Fibroblast of lung (primary cell): Measurements from ENCODE around the gene DNMT3A.

Experiments
- EZH2 ChIP-seq: IDR thresholded peaks from 2 replicates; pipeline ENCODE4 v1.5.1; 2012; ENCODE audit warnings: low read length, control low read depth, mild to moderate bottlenecking; ENCODE audit errors: missing control alignments
- TF ChIP-seq, protein P1 (sequence below), 2 donors: IDR thresholded peaks in 1 of 2; conservative IDR thresholded peaks in 1 of 2; 1 replicate in 1 of 2; 2 replicates in 1 of 2; pipeline ENCODE4 v1.5.1; 2011 to 2012; ENCODE audit warnings: low read length in 2 of 2, control low read depth in 1 of 2, inconsistent platforms in 1 of 2, low read depth in 1 of 2, mild to moderate bottlenecking in 1 of 2

DNA sequence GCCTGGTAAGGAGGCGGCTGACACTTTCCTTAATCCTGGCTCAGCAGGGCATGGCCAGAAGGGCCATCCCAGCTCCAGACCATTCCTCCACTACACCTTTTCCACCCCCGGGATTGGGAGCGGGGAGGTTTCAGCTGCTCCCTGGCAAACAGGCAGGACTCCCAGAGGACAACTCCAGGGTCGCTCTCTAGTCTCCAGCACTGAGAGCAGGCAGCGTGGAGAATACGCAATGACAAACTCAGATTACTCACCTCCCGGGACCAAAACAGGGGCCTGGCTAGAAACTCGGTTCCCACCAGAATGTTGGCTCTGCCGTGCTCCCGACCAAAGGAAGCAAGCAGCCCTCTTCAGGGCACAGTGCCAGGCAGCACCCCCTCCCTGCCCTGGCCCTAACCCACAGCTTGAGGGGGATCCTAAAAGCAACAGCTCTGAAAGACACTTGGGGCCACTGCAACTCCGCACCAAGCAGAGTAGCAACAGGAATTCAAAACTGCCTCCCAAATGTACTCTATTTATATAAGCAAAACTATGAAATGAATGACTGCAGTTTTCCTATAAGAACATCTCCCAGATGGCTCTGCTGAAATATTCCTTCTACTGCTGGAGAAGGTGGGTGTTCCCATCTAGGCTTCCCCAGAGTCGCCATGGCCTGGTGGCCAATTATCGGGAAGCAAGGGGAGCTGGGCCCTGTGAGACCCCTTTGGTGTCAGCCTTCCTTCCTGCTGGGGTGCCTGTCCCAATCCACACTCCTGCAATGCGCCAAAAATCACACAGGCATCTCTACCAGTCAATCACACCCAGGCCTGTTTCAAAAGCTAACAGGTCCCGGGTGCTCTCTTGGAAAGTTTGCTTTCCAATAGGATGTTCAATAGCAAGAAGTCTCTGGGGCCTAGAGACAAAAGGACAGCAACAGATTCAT lies 112.2 kb downstream of the DNMT3A start:
- TF ChIP-seq, protein P1, sequence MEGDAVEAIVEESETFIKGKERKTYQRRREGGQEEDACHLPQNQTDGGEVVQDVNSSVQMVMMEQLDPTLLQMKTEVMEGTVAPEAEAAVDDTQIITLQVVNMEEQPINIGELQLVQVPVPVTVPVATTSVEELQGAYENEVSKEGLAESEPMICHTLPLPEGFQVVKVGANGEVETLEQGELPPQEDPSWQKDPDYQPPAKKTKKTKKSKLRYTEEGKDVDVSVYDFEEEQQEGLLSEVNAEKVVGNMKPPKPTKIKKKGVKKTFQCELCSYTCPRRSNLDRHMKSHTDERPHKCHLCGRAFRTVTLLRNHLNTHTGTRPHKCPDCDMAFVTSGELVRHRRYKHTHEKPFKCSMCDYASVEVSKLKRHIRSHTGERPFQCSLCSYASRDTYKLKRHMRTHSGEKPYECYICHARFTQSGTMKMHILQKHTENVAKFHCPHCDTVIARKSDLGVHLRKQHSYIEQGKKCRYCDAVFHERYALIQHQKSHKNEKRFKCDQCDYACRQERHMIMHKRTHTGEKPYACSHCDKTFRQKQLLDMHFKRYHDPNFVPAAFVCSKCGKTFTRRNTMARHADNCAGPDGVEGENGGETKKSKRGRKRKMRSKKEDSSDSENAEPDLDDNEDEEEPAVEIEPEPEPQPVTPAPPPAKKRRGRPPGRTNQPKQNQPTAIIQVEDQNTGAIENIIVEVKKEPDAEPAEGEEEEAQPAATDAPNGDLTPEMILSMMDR (conservative IDR thresholded peaks at IDR 0.05 in 1 of 2, IDR thresholded peaks at IDR 0.05 in 1 of 2; ENCODE audit: low read depth in 1 of 2, low read length in 2 of 2), result no peak
- TF ChIP-seq EZH2, result no peak
